Stimulated activated CD4-positive, alpha-beta T cell treated with anti-CD3 and anti-CD28 coated beads, Interleukin-4, amount 100 ng/mL, for 24 hours (primary cell): ENCODE measurements around the gene TERC.
"Not testable (repeated sequence)": the region's sequence is repeated elsewhere in the genome, so short reads cannot be mapped to it uniquely, and the experiment has no call there.

Experiments
- DNase-seq: peaks from one replicate; pipeline ENCODE4 v3.0.0-alpha.2; 2020

Gene TERC

DNA sequence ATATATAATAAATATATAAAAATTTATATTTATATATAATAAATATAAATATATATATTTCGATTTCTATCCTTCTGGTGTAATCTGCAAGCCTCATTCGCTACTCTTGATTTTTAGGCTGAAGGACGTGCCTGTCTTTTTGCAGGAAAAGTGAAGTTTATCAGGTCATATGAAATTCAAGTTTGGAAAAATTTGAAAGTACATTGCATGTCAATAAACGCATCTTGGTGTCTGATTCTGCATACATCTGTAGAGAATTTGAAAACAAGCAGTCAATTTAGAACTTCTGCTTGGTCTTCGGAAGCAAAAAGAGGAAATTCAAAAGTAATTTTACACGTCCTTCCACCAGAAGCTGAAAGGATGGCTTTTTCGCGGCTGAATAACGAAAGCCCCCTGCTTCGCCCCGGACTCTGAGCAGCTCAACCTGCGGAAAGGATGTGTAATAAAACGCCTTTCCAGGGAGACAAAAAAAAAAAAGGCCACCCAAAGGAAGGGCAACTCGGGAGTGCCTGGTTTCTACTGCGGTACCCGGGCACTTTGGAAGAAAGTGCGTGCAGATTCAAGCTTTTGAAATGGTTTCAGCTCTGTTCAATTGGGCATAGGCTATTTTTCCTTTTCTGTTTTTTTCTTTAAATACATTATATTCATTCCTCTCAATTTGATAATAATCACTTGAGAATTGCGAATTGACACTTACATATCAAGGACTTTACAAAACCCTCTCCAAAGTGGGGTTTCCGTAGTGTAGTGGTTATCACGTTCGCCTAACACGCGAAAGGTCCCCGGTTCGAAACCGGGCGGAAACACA lies 6.8 kb upstream of the TERC start:
- peak; percentile 74 for DNase-seq

DNA sequence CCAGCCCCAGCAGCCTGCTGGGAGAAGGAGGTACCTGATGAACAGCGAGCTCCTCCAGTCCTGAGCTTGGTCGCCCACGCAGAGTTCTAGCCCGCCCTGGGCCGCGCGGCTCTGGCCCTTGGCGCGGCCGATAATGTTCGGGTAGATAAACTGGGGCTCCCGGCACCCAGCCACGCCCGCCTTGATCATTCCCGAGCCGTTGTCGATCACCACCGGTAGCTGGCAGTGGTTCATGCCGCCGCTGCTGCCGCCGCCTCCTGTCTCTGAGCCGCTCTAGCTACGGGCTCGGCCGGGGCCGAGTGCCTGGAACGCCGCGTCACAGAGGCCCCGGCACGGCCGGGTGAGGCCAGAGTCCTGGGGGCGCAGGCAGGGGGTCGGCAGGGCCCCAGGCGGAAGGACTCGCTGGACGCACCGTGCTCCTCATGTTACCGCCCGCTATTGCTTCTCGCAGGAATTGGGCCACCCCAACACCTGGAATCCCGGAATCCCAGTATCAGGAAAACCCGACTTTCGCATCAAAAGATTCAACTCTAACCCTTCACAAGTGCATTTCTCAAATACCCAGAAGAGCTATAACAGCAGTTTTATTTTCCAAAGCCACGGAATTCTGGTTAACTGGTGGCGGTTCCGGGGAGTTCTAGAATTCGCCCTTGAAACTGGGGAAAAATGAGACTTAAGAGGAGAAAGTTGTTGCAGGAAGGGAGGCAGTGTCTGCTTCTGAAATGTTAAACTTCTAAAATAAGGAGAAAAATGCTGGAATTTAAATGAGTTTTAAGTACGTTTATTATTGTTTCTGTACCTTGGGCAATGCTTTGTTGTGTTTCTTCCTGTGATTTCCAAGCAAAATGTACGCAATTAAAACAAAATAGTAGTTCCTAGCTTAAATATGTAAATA lies 4.7 kb upstream of the TERC start, which contains the start of gene ACTRT3:
TSS of gene ACTRT3 (minus strand) at position 275 of the 895 bp plus-strand sequence. CDS start at position 234, 41 bp downstream.
- peak; percentile 63 for DNase-seq

DNA sequence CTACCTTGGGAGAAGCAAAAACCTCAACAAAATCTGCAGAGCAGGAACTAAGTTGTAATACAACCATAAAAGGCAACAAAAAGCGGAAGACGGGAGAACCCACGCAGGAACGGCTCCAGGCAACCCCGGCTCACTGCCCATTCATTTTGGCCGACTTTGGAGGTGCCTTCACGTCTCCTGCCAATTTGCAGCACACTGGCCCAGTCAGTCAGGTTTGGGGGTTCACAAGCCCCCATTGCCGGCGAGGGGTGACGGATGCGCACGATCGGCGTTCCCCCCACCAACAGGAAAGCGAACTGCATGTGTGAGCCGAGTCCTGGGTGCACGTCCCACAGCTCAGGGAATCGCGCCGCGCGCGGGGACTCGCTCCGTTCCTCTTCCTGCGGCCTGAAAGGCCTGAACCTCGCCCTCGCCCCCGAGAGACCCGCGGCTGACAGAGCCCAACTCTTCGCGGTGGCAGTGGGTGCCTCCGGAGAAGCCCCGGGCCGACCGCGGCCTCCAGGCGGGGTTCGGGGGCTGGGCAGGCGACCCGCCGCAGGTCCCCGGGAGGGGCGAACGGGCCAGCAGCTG lies 463 bp downstream of the TERC start:
- peak; percentile 69 for DNase-seq

DNA sequence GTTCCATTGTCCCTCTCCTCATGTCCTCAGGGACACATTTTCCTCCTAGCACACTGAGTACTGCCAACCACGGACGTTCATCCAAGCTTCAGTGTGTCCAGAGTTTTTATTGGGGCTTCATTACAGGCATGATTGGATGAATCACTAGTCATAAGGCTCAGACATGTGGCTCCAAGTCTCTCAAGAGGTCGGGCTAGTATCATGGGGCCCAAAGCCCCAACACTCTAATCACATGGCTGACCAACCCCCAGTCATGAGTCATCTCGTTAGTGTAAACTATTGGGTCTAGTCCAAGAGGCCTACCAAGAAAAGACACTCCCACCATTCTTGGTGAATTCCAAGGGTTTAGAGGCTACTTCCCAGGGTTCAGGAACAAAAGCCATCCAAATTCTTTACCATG lies 4.4 kb downstream of the TERC start:
- DNase-seq, result no peak

DNA sequence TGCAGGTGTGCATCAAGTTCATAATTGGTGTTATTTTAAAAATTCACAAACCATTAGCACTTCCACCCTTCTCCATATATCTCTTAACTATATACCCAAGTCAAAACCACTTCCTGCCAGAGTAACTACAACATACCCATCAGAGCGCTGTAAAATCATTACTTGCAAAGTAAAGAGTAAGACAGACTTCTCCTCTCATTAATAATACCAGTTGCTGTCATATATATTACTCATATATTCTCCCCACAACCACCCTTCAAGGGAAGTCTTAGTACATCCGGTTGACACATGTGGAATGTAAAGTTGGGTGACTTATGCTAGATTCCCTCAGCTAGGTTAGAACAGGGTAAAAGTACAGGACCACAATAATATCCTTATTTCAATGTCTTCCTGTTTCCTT lies 5.6 kb downstream of the TERC start:
- DNase-seq, result peak; percentile 14

DNA sequence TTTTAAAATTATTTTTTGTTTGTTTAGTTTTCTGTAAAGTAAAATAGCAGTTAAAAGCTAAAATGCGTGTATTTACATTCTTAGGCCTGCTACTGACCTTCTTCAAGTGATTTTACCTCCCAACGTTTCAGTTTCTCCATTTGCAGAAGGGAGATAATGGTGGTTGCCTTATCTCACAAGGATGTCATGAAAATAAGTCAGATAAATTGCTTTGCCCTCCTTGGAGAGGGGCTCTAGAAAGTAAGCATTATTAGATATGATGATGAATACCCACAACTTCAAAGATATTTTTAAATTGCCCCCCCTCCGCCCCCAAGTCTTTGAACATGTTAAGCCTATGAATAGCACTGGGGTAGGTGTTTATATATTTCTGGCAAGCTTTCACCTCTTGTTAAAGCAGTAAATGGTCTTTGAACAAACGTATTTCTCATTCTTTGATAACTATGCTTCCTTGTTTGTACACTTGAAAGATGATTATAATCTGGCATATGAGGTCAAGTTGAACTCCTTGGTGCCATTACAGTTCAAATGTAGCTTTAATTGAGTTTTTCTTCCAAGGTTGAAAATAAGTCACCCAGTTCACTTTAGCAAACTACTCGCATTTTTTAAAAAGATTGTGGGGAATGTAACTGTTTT lies 6.4 kb downstream of the TERC start:
- DNase-seq, result no peak

DNA sequence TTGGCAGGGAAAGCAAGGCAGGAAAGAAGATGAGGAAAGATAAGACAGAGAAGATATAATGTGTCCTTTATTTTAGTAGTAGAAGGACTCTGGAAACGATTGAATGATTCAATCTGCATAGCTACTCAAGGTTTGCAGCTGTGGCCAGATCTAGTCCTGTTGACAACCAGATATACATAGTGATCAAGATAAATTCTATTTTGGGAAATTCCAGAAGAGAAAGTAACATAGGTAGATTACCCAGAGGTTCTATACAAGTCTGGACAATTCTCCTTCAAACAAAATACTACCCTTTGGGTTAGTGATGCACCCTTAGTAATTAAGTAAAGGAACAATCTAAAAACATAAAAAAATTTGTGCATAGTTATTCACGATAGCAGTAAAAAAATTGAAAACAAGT lies 9.4 kb downstream of the TERC start:
- no peak for DNase-seq

DNA sequence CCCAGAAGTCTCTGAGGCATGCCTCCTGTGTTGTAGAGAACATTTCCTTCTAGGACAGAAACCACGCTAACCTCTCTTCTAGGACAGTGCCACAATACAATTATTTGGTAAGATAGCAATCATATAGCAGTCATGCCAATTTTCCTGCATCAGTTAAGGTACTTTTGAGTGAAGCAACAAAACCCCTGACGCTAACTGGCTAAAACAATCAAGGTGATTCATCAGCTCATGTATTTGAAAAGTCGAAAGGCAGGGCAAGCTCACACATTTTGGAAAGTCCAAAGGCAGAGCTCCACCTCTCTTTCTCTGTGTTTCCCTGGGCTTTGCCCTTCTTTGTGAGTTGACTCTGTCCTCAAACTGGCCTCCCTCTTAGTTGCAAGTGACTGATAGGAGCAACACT lies 10.1 kb downstream of the TERC start:
- DNase-seq, result no peak

DNA sequence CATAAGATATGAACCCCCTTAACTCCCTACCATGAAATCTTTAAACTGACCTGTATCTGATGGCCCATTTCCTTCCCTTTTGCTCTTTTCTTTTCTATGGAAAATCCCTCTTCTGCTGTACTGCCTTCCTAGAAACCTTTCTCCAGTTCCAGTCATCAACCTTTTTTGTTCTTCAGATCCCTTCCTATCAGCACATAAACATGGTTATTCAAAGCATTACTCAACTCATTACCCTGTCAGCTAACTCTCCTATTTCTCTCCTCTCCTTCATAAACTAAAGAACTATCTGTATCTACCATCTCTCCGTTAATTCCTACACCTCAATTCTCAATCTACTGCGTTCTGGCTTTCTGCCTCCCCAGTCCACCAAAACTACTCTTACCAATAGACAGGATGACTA lies 13.0 kb downstream of the TERC start:
- no peak for DNase-seq

DNA sequence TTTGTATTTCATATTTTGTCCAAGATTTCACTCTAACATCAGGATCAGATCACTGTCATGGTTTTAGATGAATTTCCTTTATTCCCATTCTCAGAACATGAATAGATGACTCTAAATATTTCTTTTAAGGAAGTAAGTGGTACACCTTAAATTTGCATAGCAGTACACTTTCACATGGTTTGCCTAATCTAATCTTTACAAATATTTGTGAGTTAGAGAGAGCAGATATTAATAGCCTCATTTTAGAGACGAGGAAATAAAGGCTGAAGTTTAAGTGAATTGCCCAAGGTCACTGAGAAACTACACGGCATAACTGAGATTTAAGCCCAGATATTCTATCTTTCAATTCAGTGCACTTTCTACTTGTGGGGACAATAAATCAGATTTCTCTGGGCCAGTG lies 14.2 kb downstream of the TERC start:
- no peak for DNase-seq

DNA sequence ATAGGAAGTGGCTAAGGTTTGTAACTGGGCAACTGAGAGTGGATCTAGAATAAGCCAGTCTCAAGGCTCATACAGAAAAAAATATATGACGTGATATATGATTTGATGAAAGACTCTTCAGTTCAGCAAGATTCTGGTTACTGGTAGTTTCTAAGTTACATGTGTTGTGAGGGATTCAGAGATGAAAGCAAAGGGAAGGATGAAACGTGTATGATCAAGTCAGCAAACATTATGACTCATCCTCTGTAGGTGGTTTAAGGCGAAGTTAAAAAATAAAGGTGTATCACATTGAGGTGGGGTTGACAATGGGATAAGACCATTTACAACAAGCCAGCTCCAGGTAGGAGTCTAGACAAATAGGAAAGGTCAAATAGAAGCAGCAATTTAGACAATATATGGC lies 16.2 kb downstream of the TERC start:
- no peak for DNase-seq

DNA sequence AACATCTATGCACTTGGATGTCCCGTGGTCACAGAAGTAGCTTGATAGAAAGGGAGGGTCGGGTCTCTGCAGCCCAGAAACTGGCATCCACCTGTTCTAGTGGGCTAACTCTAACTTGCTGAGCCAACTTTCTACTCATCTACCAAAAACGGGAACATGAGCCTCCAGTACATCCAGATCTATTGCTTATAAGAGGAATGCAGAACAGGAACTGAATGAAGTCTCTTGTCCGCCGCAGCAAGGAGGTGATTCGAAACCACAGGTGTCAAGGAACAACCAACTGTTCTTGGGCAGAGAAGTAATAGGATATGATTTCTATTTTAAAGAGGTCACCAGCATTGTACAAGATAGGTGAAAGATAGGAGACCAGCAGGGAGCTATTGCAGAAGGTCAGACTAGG lies 17.9 kb downstream of the TERC start:
- DNase-seq, result no peak

DNA sequence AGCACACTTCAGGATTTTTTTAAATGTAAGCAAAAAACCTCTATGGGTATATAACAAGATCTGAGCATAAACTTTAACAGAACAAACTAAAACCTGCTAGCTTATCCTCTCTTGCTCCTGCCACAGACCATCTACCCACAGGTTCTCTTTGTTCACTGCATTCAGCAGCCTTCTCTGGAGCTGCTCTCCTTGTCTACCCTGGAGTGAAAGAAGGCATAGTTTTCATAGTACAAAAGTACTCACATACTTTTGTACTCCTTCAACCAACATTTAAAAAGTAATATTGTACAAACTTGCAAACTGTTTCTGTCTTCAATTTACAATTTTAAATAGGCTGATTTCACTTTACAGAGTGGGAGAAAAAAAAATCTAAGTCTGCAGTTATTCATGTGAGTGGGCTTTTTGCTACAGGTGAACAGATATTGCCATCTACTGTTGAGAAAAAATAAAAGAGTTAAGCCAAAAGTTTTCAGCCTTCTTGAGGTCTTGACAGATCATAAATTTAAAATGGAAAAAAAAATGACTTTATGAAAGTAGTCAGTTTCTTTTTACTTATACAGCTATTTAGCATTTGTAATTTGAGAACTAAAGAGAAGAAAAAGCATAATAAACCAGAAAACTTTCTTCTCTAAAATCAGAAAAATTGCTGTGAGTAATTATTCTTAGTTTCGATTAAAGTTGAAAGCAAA lies 20.4 kb downstream of the TERC start:
- no peak for DNase-seq

DNA sequence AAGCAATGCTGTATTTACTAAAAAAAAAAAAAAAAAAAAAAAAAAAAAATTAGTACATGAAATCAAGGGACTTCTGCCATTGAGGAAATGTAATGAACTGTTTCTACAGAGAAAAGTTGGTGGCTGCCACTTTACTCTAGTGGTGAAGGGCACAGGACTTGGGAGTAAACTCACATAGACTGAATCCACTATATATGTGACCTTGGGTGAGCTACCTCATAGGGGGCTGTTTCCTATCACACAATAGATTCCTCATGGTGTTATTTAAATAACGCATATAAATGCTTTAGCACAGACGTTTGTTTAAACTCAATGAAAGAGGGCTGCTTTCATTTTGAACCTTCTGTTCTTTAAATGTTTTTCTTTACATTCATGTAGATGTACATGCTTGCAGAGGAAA lies 25.8 kb downstream of the TERC start:
- DNase-seq, result no peak

DNA sequence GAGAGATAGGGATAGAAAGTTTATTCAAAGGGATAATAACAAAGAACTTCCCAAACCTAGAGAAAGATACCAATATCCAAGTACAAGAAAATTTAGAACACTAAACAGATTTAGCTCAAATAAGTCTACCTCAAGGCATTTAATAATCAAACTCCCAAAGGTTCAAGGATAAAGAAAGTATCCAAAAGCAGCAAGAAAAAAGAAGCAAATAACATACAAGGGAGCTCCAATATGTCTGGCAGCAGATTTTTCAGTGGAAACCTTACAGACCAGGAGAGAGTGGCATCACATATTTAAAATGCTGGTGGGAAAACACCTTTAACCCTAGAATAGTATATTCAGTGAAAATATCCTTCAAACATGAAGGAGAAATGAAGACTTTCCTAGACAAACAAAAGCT lies 33.0 kb downstream of the TERC start:
- not testable (repeated sequence) for DNase-seq

DNA sequence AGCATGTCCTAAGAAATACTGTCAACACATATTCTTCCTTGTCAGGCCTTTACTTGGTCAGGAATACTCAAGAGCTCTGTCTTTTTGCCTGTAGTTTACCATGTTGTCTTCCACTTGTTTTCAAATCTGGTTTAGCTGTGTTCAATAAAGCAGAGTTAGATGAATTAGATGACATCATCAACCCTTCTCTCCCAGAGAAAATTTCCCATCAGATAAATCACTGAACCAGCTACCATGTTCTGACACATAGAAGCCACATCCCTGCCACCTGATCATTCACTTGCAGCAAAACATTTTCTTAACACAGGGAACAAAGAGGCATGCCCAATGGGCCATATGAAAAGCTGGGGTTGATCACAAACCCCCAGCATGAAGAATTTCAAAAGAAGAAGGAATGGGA lies 42.1 kb downstream of the TERC start:
- DNase-seq, result no peak

DNA sequence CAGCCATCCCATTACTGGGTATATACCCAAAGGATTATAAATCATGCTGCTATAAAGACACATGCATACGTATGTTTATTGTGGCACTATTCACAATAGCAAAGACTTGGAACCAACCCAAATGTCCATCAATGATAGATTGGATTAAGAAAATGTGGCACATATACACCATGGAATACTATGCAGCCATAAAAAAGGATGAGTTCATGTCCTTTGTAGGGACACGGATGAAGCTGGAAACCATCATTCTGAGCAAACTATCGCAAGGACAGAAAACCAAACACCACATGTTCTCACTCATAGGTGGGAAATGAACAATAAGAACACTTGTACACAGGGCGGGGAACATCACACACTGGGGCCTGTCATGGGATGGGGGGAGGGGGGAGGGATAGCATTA lies 46.4 kb downstream of the TERC start:
- DNase-seq, result not testable (repeated sequence)
